ENCODE results near the gene RGMA. TPM values are rescaled to one million over a fixed set of nuclear protein-coding genes. Genes with fewer than 3 reads are reported as not detected.

Gene RGMA
- total RNA-seq, 2 experiments from 2014 or later = 0.11 to 0.14 TPM

- Mint-ChIP-seq H3K27ac (no peak overlapping the region), H3K36me3 (ENCODE audit: low read depth) (no peaks in the 10 kb centered on the region), H3K27me3 (peaks cover 1% of the 10 kb centered on the region), H3K4me3 (no peak overlapping the region), H3K9me3 (ENCODE audit: low read depth) (no peaks in the 10 kb centered on the region), H3K4me1 (peaks cover 6% of the 10 kb centered on the region)
- ChIA-PET CTCF (no interaction called here), POLR2A (no interaction called here)
- intact Hi-C loops (cut with DNase I, micrococcal nuclease) = no loop called here
- no peak for ATAC-seq
- DNase-seq = no peak
These were observed 33.2 kb upstream of the RGMA start for GRCh38 chr15:93121973-93122910.

GRCh38 chr15:93121107-93121506, 32.1 kb upstream of the RGMA start:
- CTCF ChIA-PET = no interaction called here
- intact Hi-C loops (cut with DNase I, micrococcal nuclease) = no loop called here
- peaks cover 6% of the 10 kb centered on the region for H3K4me1 Mint-ChIP-seq
- no peaks in the 10 kb centered on the region for H3K36me3 Mint-ChIP-seq (ENCODE audit: low read depth)
- no peak for DNase-seq
- no peak for ATAC-seq
- H3K4me3 Mint-ChIP-seq = no peak overlapping the region
- no peaks in the 10 kb centered on the region for H3K9me3 Mint-ChIP-seq (ENCODE audit: low read depth)
- POLR2A ChIA-PET = no interaction called here
- H3K27ac Mint-ChIP-seq = no peak overlapping the region
- peaks cover 7% of the 10 kb centered on the region for H3K27me3 Mint-ChIP-seq

GRCh38 chr15:93118904-93119303, 29.9 kb upstream of the RGMA start:
- DNase-seq (no peak), ATAC-seq (peak; percentile 86)
- CTCF ChIA-PET = no interaction called here
- no peak overlapping the region for H3K4me3 Mint-ChIP-seq
- no peaks in the 10 kb centered on the region for H3K36me3 Mint-ChIP-seq (ENCODE audit: low read depth)
- H3K4me1 Mint-ChIP-seq = peaks cover 6% of the 10 kb centered on the region
- H3K27me3 Mint-ChIP-seq = peaks cover 7% of the 10 kb centered on the region
- intact Hi-C loops (cut with DNase I, micrococcal nuclease) = no loop called here
- no peak overlapping the region for H3K27ac Mint-ChIP-seq
- POLR2A ChIA-PET = no interaction called here
- no peaks in the 10 kb centered on the region for H3K9me3 Mint-ChIP-seq (ENCODE audit: low read depth)

- ChIA-PET CTCF (no interaction called here), POLR2A (no interaction called here)
- peaks cover 39% of the 10 kb centered on the region for H3K27me3 Mint-ChIP-seq
- DNase-seq (no peak), ATAC-seq (no peak)
- no peak overlapping the region for H3K27ac Mint-ChIP-seq
- intact Hi-C loops (cut with DNase I, micrococcal nuclease) = no loop called here
- H3K4me1 Mint-ChIP-seq = peaks cover 2% of the 10 kb centered on the region
- H3K36me3 Mint-ChIP-seq (ENCODE audit: low read depth) = no peaks in the 10 kb centered on the region
- no peaks in the 10 kb centered on the region for H3K9me3 Mint-ChIP-seq (ENCODE audit: low read depth)
- H3K4me3 Mint-ChIP-seq = no peak overlapping the region
These were observed 22.4 kb upstream of the RGMA start for GRCh38 chr15:93111451-93111850.

GRCh38 chr15:93110502-93111040, 21.6 kb upstream of the RGMA start:
- ATAC-seq (no peak), DNase-seq (no peak)
- POLR2A ChIA-PET = no interaction called here
- Mint-ChIP-seq H3K36me3 (ENCODE audit: low read depth) (no peaks in the 10 kb centered on the region), H3K4me3 (no peak overlapping the region), H3K27me3 (peaks cover 41% of the 10 kb centered on the region), H3K27ac (no peak overlapping the region), H3K4me1 (peaks cover 2% of the 10 kb centered on the region), H3K9me3 (ENCODE audit: low read depth) (no peaks in the 10 kb centered on the region)
- CTCF ChIA-PET = interaction anchor here (1.1 kb wide), 1 partner anchor 845 kb away, joined by 3 read pairs; no protein-coding TSS in a partner anchor
- intact Hi-C loops (cut with DNase I, micrococcal nuclease) = no loop called here

- Mint-ChIP-seq H3K36me3 (ENCODE audit: low read depth) (no peaks in the 10 kb centered on the region), H3K27me3 (peaks cover 42% of the 10 kb centered on the region), H3K4me1 (peaks cover 2% of the 10 kb centered on the region), H3K4me3 (no peak overlapping the region), H3K27ac (no peak overlapping the region), H3K9me3 (ENCODE audit: low read depth) (no peaks in the 10 kb centered on the region)
- DNase-seq (peak; percentile 12), ATAC-seq (no peak)
- ChIA-PET CTCF (interaction anchor here (1.1 kb wide), 1 partner anchor 846 kb away, joined by 3 read pairs; no protein-coding TSS in a partner anchor), POLR2A (no interaction called here)
- intact Hi-C loops (cut with DNase I, micrococcal nuclease) = no loop called here
These were observed 20.5 kb upstream of the RGMA start for GRCh38 chr15:93109336-93110102.

- POLR2A ChIA-PET = no interaction called here
- Mint-ChIP-seq H3K4me1 (peaks cover 2% of the 10 kb centered on the region), H3K27me3 (peaks cover 46% of the 10 kb centered on the region), H3K36me3 (ENCODE audit: low read depth) (no peaks in the 10 kb centered on the region), H3K4me3 (no peak overlapping the region), H3K27ac (no peak overlapping the region), H3K9me3 (ENCODE audit: low read depth) (no peaks in the 10 kb centered on the region)
- CTCF ChIA-PET = no interaction called here
- DNase-seq (no peak), ATAC-seq (no peak)
- intact Hi-C loops (cut with DNase I, micrococcal nuclease) = no loop called here
These were observed 18.6 kb upstream of the RGMA start for GRCh38 chr15:93107646-93108045.

GRCh38 chr15:93105485-93105884, 16.5 kb upstream of the RGMA start:
- Mint-ChIP-seq H3K27me3 (peaks cover 33% of the 10 kb centered on the region), H3K27ac (no peak overlapping the region), H3K4me3 (no peak overlapping the region), H3K4me1 (peaks cover 2% of the 10 kb centered on the region), H3K36me3 (ENCODE audit: low read depth) (no peaks in the 10 kb centered on the region), H3K9me3 (ENCODE audit: low read depth) (no peaks in the 10 kb centered on the region)
- ChIA-PET CTCF (no interaction called here), POLR2A (no interaction called here)
- intact Hi-C loops (cut with DNase I, micrococcal nuclease) = no loop called here
- ATAC-seq = no peak
- no peak for DNase-seq

- H3K36me3 Mint-ChIP-seq (ENCODE audit: low read depth) = no peaks in the 10 kb centered on the region
- ChIA-PET CTCF (interaction anchor here (0.7 to 1.6 kb wide), 3 partner anchors 13 to 1051 kb away, joined by 3 to 5 read pairs (median 4); no protein-coding TSS in a partner anchor), POLR2A (no interaction called here)
- H3K9me3 Mint-ChIP-seq (ENCODE audit: low read depth) = no peaks in the 10 kb centered on the region
- H3K4me3 Mint-ChIP-seq = no peak overlapping the region
- no peaks in the 10 kb centered on the region for H3K4me1 Mint-ChIP-seq
- DNase-seq (no peak), ATAC-seq (no peak)
- peaks cover 28% of the 10 kb centered on the region for H3K27me3 Mint-ChIP-seq
- H3K27ac Mint-ChIP-seq = no peak overlapping the region
- intact Hi-C loops (cut with DNase I, micrococcal nuclease) = no loop called here
These were observed 14.8 kb upstream of the RGMA start for GRCh38 chr15:93103823-93104222.

GRCh38 chr15:93102211-93102610, 13.2 kb upstream of the RGMA start:
- no peak overlapping the region for H3K27ac Mint-ChIP-seq
- H3K27me3 Mint-ChIP-seq = peaks cover 14% of the 10 kb centered on the region
- no peaks in the 10 kb centered on the region for H3K4me1 Mint-ChIP-seq
- ChIA-PET CTCF (interaction anchor here (1.1 to 1.4 kb wide), 2 partner anchors 14 to 15 kb away, joined by 4 to 5 read pairs; no protein-coding TSS in a partner anchor), POLR2A (no interaction called here)
- DNase-seq = no peak
- no peak overlapping the region for H3K4me3 Mint-ChIP-seq
- no peaks in the 10 kb centered on the region for H3K9me3 Mint-ChIP-seq (ENCODE audit: low read depth)
- ATAC-seq = no peak
- H3K36me3 Mint-ChIP-seq (ENCODE audit: low read depth) = no peaks in the 10 kb centered on the region
- intact Hi-C loops (cut with DNase I, micrococcal nuclease) = no loop called here

- ATAC-seq (no peak), DNase-seq (no peak)
- Mint-ChIP-seq H3K9me3 (ENCODE audit: low read depth) (no peaks in the 10 kb centered on the region), H3K36me3 (ENCODE audit: low read depth) (no peaks in the 10 kb centered on the region), H3K27me3 (peaks cover 17% of the 10 kb centered on the region), H3K4me1 (peaks cover 2% of the 10 kb centered on the region), H3K27ac (no peak overlapping the region), H3K4me3 (no peak overlapping the region)
- intact Hi-C loops (cut with DNase I, micrococcal nuclease) = no loop called here
- POLR2A ChIA-PET = no interaction called here
- CTCF ChIA-PET = no interaction called here
These were observed 4.8 kb upstream of the RGMA start for GRCh38 chr15:93093765-93094164.

Data from activated CD4-positive, alpha-beta T cell treated with anti-CD3 and anti-CD28 coated beads for 36 hours (primary cell).